Measurements from ENCODE around the gene C4orf46.

The C4orf46 gene

GRCh38 chr4:158667651-158668198, 4.0 kb downstream of the C4orf46 start:
- no peak overlapping the region for H3K4me3 ChIP-seq (ENCODE audit: low read depth, low read length)
- no peak for TF ChIP-seq ZNF223 (tag by site-specific recombination; IDR thresholded peaks at IDR 0.05)
- no peak for TF ChIP-seq ZNF391 (tag by site-specific recombination; IDR thresholded peaks at IDR 0.05; ENCODE audit: borderline replicate concordance, low read depth)
- no peak for TF ChIP-seq ZNF239 (tag by site-specific recombination; IDR thresholded peaks at IDR 0.05)
- H3K9me3 ChIP-seq (ENCODE audit: control insufficient read depth, insufficient read depth, low read depth, low read length), result no peaks in the 10 kb centered on the region
- H3K4me1 ChIP-seq (ENCODE audit: control insufficient read depth, insufficient read depth, low read length), result 0 out of 2 replicates have a peak, but pooled peaks cover 4% of the 10 kb centered on the region
- ChIA-PET POLR2A (no interaction called here), CTCF (interaction anchor here (0.6 to 1.2 kb wide), 2 partner anchors 12 to 56 kb away, joined by 5 to 6 read pairs; no protein-coding TSS in a partner anchor)
- peaks cover 0 to 4% of the 10 kb centered on the region in 2 experiments; a peak in 1 of 3 replicates for H3K36me3 ChIP-seq (ENCODE audit: control insufficient read depth in 2 of 2, insufficient read depth in 1 of 2, low read length in 2 of 2)
- no peak overlapping the region for H3K27ac ChIP-seq (ENCODE audit: extremely low read depth, low read depth, low read length)

GRCh38 chr4:158666892-158667291, 4.8 kb downstream of the C4orf46 start:
- no peaks in the 10 kb centered on the region for H3K9me3 ChIP-seq (ENCODE audit: control insufficient read depth, insufficient read depth, low read depth, low read length)
- TF ChIP-seq KLF10 (tag by site-specific recombination; IDR thresholded peaks at IDR 0.05), result no peak
- no peak for TF ChIP-seq ZNF449 (tag by site-specific recombination; IDR thresholded peaks at IDR 0.05)
- TF ChIP-seq BCL6B (tag by site-specific recombination; IDR thresholded peaks at IDR 0.05), result no peak
- TF ChIP-seq ZNF518A (tag by site-specific recombination; conservative IDR thresholded peaks at IDR 0.05; ENCODE audit: low read depth), result no peak
- TF ChIP-seq ZNF621 (tag by site-specific recombination; IDR thresholded peaks at IDR 0.05), result no peak
- no peak for TF ChIP-seq ZNF354C (tag by site-specific recombination; IDR thresholded peaks at IDR 0.05; ENCODE audit: borderline replicate concordance, low read depth)
- TF ChIP-seq ZNF558 (tag by site-specific recombination; IDR thresholded peaks at IDR 0.05), result no peak
- no peak for TF ChIP-seq ZNF394 (tag by site-specific recombination; IDR thresholded peaks at IDR 0.05; ENCODE audit: borderline replicate concordance)
- no peak for TF ChIP-seq ZNF785 (tag by site-specific recombination; IDR thresholded peaks at IDR 0.05)
- TF ChIP-seq ZNF292 (tag by site-specific recombination; IDR thresholded peaks at IDR 0.05; ENCODE audit: borderline replicate concordance, low read depth), result no peak
- no peak for TF ChIP-seq ZBTB8A (tag by site-specific recombination; IDR thresholded peaks at IDR 0.05)
- no peak for TF ChIP-seq ZBTB49 (tag by site-specific recombination; IDR thresholded peaks at IDR 0.05; ENCODE audit: low read depth)
- TF ChIP-seq ZXDB (tag by site-specific recombination; IDR thresholded peaks at IDR 0.05), result no peak
- TF ChIP-seq SCRT2 (tag by site-specific recombination; IDR thresholded peaks at IDR 0.05), result no peak
- H3K4me3 ChIP-seq (ENCODE audit: low read depth, low read length), result no peak overlapping the region
- 0 out of 2 replicates have a peak, but pooled peaks cover 4% of the 10 kb centered on the region for H3K4me1 ChIP-seq (ENCODE audit: control insufficient read depth, insufficient read depth, low read length)
- ChIA-PET POLR2A (no interaction called here), CTCF (interaction anchor here (0.6 to 1.2 kb wide), 2 partner anchors 11 to 813 kb away, joined by 3 to 5 read pairs; no protein-coding TSS in a partner anchor)
- no peak overlapping the region for H3K27ac ChIP-seq (ENCODE audit: extremely low read depth, low read depth, low read length)
- H3K36me3 ChIP-seq (ENCODE audit: control insufficient read depth in 2 of 2, insufficient read depth in 1 of 2, low read length in 2 of 2), result peaks cover 0 to 4% of the 10 kb centered on the region in 2 experiments; a peak in 1 of 3 replicates

Measured in HEK293 (cell line).